GM23248 (cell line): Measurements from ENCODE around the gene MAGEF1. TPM values are rescaled to one million over a fixed set of nuclear protein-coding genes. Genes with fewer than 3 reads are reported as not detected.

Source experiments
- DNase-seq: peaks from one replicate; pipeline ENCODE4 v3.0.0-alpha.2; 2015
- H2AFZ ChIP-seq: fragments of 200-600 bp; sonication (generic); 2 replicates; pipeline ENCODE4 v1.6.1; 2016; ENCODE audit warnings: antibody characterized with exemption
- H3F3A ChIP-seq: fragments of 200-600 bp; sonication (generic); 2 replicates; pipeline ENCODE4 v1.6.1; 2016; ENCODE audit warnings: mild to moderate bottlenecking, antibody characterized with exemption, mixed run types; ENCODE audit not compliant: insufficient read depth
- H3K27ac ChIP-seq: fragments of 200-600 bp; sonication (generic); 2 replicates; pipeline ENCODE4 v1.5.1; 2016; ENCODE audit warnings: mild to moderate bottlenecking
- H3K27me3 ChIP-seq: fragments of 200-600 bp; sonication (generic); replicated peaks from 2 replicates; pipeline ENCODE4 v1.6.1; 2016; ENCODE audit warnings: mild to moderate bottlenecking; ENCODE audit not compliant: insufficient read depth
- H3K36me3 ChIP-seq: fragments of 200-600 bp; sonication (generic); 2 replicates; pipeline ENCODE4 v1.6.1; 2016; ENCODE audit warnings: low read depth, mild to moderate bottlenecking
- H3K4me1 ChIP-seq: fragments of 200-600 bp; sonication (generic); 2 replicates; pipeline ENCODE4 v1.6.1; 2016; ENCODE audit warnings: mild to moderate bottlenecking; ENCODE audit not compliant: insufficient read depth
- H3K4me2 ChIP-seq: fragments of 200-600 bp; sonication (generic); one replicate; pipeline ENCODE4 v1.6.1; 2016; ENCODE audit warnings: mild to moderate bottlenecking; ENCODE audit not compliant: unreplicated experiment
- H3K4me3 ChIP-seq: fragments of 200-600 bp; sonication (generic); 2 replicates; pipeline ENCODE4 v1.5.1; 2016; ENCODE audit warnings: mild to moderate bottlenecking
- H3K79me2 ChIP-seq: fragments of 200-600 bp; sonication (generic); 2 replicates; pipeline ENCODE4 v1.6.1; 2016; ENCODE audit warnings: mild to moderate bottlenecking; ENCODE audit not compliant: insufficient read depth
- H3K9ac ChIP-seq: fragments of 200-600 bp; sonication (generic); 2 replicates; pipeline ENCODE4 v1.6.1; 2016; ENCODE audit warnings: mild to moderate bottlenecking
- H3K9me2 ChIP-seq: fragments of 200-600 bp; sonication (generic); 2 replicates; pipeline ENCODE4 v1.6.1; 2016; ENCODE audit warnings: mixed run types, mild to moderate bottlenecking, moderate library complexity; ENCODE audit not compliant: insufficient read depth
- H3K9me3 ChIP-seq: fragments of 200-600 bp; sonication (generic); one replicate; pipeline ENCODE4 v1.6.1; 2017; ENCODE audit warnings: low read depth
- H4K20me1 ChIP-seq: fragments of 200-600 bp; sonication (generic); 2 replicates; pipeline ENCODE4 v1.6.0; 2016; ENCODE audit not compliant: insufficient read depth
- EZH2 ChIP-seq: fragments of 200-600 bp; sonication (generic); IDR thresholded peaks from 2 replicates; pipeline ENCODE4 v1.6.1; 2018; ENCODE audit warnings: antibody characterized with exemption, mild to moderate bottlenecking; ENCODE audit not compliant: insufficient read depth, poor library complexity, severe bottlenecking
- EZH2phosphoT487 ChIP-seq: fragments of 200-600 bp; sonication (generic); IDR thresholded peaks from 2 replicates; pipeline ENCODE4 v1.6.1; 2018; ENCODE audit warnings: antibody characterized with exemption, moderate library complexity, mild to moderate bottlenecking, low read depth; ENCODE audit not compliant: insufficient read depth
- WGBS, 2 experiments: methylation state at CpG; one replicate each; pipeline ENCODE4 v1.1.6; 2015 to 2017; ENCODE audit warnings: low lambda C conversion rate in 2 of 2, low coverage in 1 of 2; ENCODE audit errors: missing lambda C conversion rate in 2 of 2; 5-methylcytosine and 5-hydroxymethylcytosine counted together
- in situ Hi-C: fragments of 300-500 bp; cut with MboI; formaldehyde crosslinking; loops from 2 replicates; pipeline ENCODE4 v1.15.0; 2020
- polyA plus RNA-seq: library from polyadenylated mRNA; unstranded; fragments of >200 nt; fragmentation: Nextera tagmentation; extraction: Ambion mirVana; gene quantifications from 2 replicates; pipeline ENCODE4 v1.2.1, GENCODE V29; 2016
- total RNA-seq: library from RNA; depleted of rRNA; stranded (reverse); fragments of >200 nt; shearing (Covaris generic); gene quantifications from 2 replicates; pipeline ENCODE4 v1.2.3, GENCODE V29; 2014

MAGEF1 gene
- total and polyA plus RNA-seq, 2 experiments from 2014 or later, result 38.9 to 39.0 TPM

GRCh38 chr3:184719709-184720108, 7.8 kb upstream of the MAGEF1 start:
- Histone ChIP-seq H3K9ac (no peak overlapping the region), H3K27me3 (no peaks in the 10 kb centered on the region), H3K36me3 (no peaks in the 10 kb centered on the region), H3K9me3 (no peaks in the 10 kb centered on the region), H3K4me1 (peaks cover 18% of the 10 kb centered on the region), H3K27ac (no peak overlapping the region), H4K20me1 (no peaks in the 10 kb centered on the region), H2AFZ (no peak overlapping the region), H3K4me3 (no peak overlapping the region), H3F3A (peaks cover 12% of the 10 kb centered on the region), H3K4me2 (no peak overlapping the region), H3K79me2 (no peaks in the 10 kb centered on the region), H3K9me2 (no peaks in the 10 kb centered on the region)
- TF ChIP-seq EZH2, result no peak
- no peak for TF ChIP-seq EZH2phosphoT487
- 79 to 86% methylated on average over 4 of the region's 4 CpGs for WGBS, 2 experiments
- DNase-seq, result no peak
- in situ Hi-C loops, result no loop called here

DNA sequence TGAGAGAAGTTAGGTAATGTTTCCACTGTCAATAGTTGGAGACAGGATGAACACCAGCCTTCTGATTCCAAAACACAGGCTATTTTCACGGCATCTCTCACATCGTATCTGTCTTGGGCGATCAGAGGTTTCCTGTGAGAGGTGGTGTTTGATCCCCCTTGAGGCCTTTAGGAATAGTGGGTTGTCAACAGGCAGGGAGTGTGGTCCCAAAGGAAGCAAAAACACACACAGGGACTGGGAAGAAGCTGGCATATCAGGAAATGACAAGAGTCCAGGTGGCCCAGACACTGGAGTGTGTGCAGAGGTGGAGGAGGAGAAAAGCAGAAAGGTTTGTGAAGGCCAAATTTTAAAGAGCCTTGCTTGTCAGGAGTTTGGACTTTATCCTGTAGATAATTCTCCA, 6.6 kb upstream of the MAGEF1 start:
- in situ Hi-C loops, result no loop called here
- WGBS, 2 experiments, result 95% methylated on average over 3 of the region's 3 CpGs
- Histone ChIP-seq H3K27me3 (no peaks in the 10 kb centered on the region), H3K9me2 (no peaks in the 10 kb centered on the region), H3K4me1 (peaks cover 18% of the 10 kb centered on the region), H3K9me3 (no peaks in the 10 kb centered on the region), H4K20me1 (no peaks in the 10 kb centered on the region), H3K9ac (no peak overlapping the region), H3K4me3 (no peak overlapping the region), H3K36me3 (no peaks in the 10 kb centered on the region), H3F3A (peaks cover 12% of the 10 kb centered on the region), H3K27ac (no peak overlapping the region), H2AFZ (no peak overlapping the region), H3K4me2 (no peak overlapping the region), H3K79me2 (no peaks in the 10 kb centered on the region)
- DNase-seq, result no peak
- TF ChIP-seq EZH2 (no peak), EZH2phosphoT487 (no peak)

DNA sequence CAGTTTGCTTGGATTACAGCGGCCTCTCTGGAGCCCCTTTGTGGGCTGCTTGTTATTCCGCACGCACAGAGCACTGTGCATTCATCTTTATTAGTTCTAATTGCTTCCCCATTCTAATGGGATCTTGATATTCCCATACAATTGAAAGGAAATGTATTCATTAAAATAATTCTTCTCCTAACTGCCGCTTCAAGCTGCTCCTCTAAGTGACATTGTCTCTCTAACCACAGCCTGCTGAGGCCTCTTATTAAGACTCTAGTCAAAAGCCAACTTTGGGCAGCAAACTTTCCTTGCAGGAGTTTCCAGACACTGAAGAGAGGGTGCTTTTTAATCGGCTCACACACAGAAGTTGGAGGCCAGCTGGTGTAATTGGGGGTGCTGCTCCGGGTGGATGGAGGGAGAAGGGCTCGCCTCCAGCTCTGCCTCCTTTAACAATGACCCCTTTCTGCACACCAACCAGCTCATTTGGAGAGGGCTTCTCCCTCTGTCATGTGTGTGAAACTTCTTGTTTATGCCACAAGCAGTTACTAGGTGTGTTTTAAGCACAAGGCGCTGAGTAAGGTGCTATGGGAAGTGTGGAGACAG, 5.6 kb upstream of the MAGEF1 start:
- H3K9ac ChIP-seq, result no peak overlapping the region
- no peak overlapping the region for H3K4me2 ChIP-seq

DNA sequence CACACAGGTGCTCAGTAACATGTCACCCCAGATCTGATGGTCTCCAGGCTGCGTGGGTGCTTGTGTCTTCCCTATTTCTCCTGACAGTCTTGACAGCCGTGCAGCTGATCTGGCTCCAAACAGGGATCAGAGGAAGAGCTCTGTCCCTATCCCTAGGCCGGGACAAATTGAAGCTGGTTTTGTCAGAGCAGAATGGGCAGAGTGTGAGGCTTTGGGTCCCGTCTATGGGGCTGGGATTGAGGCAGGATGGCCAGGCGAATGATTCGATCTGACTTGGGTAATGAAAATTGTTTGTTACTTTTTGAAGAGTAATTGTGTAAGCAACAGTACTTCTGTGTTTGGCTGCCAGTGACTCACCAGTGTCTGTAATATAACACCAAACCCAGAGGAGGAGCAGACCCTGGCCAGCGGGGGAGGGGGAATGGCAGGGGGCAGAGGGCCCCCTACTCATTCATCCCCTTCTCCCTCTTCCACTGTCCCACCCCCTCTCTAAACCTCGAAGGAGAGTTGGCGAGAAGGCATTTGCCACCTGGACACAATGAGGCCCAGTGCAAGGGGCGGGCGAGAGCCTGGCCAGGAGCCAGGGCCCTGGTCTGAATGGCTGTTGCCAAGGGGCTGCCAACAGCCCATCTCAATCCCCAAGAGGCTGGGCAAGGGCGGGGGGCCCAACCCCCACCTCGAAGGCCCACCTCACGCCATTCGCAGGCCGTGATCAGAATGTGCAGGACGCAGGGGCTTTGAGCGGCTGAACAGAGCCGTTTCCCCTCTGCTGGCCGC, 4.9 kb upstream of the MAGEF1 start:
- peaks cover 26% of the 10 kb centered on the region for H3K4me1 ChIP-seq
- no peaks in the 10 kb centered on the region for H3K9me2 ChIP-seq
- H3K4me2 ChIP-seq, result peak overlapping the region; percentile 70
- H3K9ac ChIP-seq, result peak overlapping the region; percentile 41; the same call in 1 of the 2 replicates
- H4K20me1 ChIP-seq, result no peaks in the 10 kb centered on the region
- peak overlapping the region; percentile 49 for H3K27ac ChIP-seq
- H2AFZ ChIP-seq, result peak overlapping the region; percentile 79
- DNase-seq, result peak; percentile 82
- H3K9me3 ChIP-seq, result no peaks in the 10 kb centered on the region
- H3K36me3 ChIP-seq, result no peaks in the 10 kb centered on the region
- no peaks in the 10 kb centered on the region for H3K79me2 ChIP-seq
- WGBS, 2 experiments, result 32 to 35% methylated on average over 15 to 20 of the region's 20 CpGs
- H3F3A ChIP-seq, result peaks cover 17% of the 10 kb centered on the region
- peak overlapping the region; percentile 31 for H3K4me3 ChIP-seq
- H3K27me3 ChIP-seq, result no peaks in the 10 kb centered on the region
- in situ Hi-C loops, result no loop called here
- no peak for TF ChIP-seq EZH2
- no peak for TF ChIP-seq EZH2phosphoT487

More for the DNA sequence above, 5.6 kb upstream of the MAGEF1 start:
- no peaks in the 10 kb centered on the region for H3K36me3 ChIP-seq
- no peaks in the 10 kb centered on the region for H3K27me3 ChIP-seq
- peaks cover 22% of the 10 kb centered on the region for H3K4me1 ChIP-seq
- H4K20me1 ChIP-seq, result no peaks in the 10 kb centered on the region
- peaks cover 13% of the 10 kb centered on the region for H3F3A ChIP-seq
- no peak overlapping the region for H3K27ac ChIP-seq
- H3K79me2 ChIP-seq, result no peaks in the 10 kb centered on the region
- no peak overlapping the region for H3K4me3 ChIP-seq
- peak; percentile 4 for DNase-seq
- in situ Hi-C loops, result no loop called here
- no peak for TF ChIP-seq EZH2
- TF ChIP-seq EZH2phosphoT487, result no peak
- H3K9me2 ChIP-seq, result no peaks in the 10 kb centered on the region
- H2AFZ ChIP-seq, result no peak overlapping the region
- 53 to 59% methylated on average over 8 of the region's 8 CpGs for WGBS, 2 experiments
- H3K9me3 ChIP-seq, result no peaks in the 10 kb centered on the region
